ENCODE data around the gene PAM. TPM values are rescaled to one million over a fixed set of nuclear protein-coding genes. Genes with fewer than 3 reads are reported as not detected.

Gene PAM
- total RNA-seq, 1 experiment from 2014 or later, result 190 TPM

- DNase-seq (ENCODE audit: low spot score), result peak; percentile 67
- ChIA-PET CTCF (no interaction called here), POLR2A (ENCODE audit: low non-redundant PET) (no interaction called here)
- TF ChIP-seq, protein P1, sequence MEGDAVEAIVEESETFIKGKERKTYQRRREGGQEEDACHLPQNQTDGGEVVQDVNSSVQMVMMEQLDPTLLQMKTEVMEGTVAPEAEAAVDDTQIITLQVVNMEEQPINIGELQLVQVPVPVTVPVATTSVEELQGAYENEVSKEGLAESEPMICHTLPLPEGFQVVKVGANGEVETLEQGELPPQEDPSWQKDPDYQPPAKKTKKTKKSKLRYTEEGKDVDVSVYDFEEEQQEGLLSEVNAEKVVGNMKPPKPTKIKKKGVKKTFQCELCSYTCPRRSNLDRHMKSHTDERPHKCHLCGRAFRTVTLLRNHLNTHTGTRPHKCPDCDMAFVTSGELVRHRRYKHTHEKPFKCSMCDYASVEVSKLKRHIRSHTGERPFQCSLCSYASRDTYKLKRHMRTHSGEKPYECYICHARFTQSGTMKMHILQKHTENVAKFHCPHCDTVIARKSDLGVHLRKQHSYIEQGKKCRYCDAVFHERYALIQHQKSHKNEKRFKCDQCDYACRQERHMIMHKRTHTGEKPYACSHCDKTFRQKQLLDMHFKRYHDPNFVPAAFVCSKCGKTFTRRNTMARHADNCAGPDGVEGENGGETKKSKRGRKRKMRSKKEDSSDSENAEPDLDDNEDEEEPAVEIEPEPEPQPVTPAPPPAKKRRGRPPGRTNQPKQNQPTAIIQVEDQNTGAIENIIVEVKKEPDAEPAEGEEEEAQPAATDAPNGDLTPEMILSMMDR (conservative IDR thresholded peaks at IDR 0.05; ENCODE audit: low read depth, low read length), result no peak
- no peak for TF ChIP-seq EZH2 (IDR thresholded peaks at IDR 0.05; ENCODE audit: borderline replicate concordance, low read depth, low read length, poor library complexity, severe bottlenecking)
- Histone ChIP-seq H3K4me1 (ENCODE audit: insufficient read depth, low read length, poor library complexity, severe bottlenecking) (peaks cover 52% of the 10 kb centered on the region), H3K36me3 (ENCODE audit: insufficient read depth, low read length, poor library complexity, severe bottlenecking) (no peaks in the 10 kb centered on the region), H3K27ac (ENCODE audit: low read depth, low read length, poor library complexity, severe bottlenecking) (peak overlapping the region; percentile 64), H3K4me3 (ENCODE audit: low read depth, low read length, poor library complexity, severe bottlenecking) (no peak overlapping the region), H3K27me3 (replicated peaks; ENCODE audit: insufficient read depth, low read depth, low read length, poor library complexity) (no peaks in the 10 kb centered on the region), H3K9me3 (ENCODE audit: low read depth, low read length, poor library complexity, severe bottlenecking) (no peaks in the 10 kb centered on the region)
- intact Hi-C loops (cut with micrococcal nuclease; ENCODE audit: unreplicated experiment), result no loop called here
- BruUV-seq (replicated peaks), result no TSS peak
Measured at GRCh38 chr5:102737161-102737560, 17.9 kb upstream of the PAM start.

DNA sequence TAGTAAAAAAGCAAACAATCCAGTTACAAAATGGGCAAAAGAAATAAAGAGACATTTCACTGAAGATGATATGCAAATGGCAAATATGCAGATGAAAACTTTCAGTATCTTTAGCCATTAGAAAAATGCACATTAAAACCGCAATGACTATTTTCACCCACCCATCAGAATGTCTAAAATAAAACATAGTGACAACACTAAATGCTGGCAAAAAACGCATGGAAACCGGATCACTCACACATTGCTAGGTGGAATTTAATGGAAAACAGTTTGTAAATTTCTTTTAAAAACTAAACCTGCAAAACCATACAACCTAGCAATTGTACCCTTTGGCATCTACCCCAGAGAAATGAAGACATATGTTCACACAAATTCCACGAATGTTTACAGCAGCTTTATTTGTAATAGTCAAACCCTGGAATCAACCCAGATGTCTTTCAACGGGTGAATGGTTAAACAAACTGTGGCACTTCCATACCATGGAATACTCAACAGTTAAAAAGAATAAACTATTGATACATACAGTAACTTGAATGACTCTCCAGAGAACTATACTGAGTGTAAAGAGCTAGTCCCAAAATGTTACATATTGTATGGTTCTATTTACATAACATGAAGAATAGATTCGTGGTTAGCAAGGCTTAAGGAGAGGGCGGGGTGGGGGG is 17.2 kb upstream of the PAM start:
- Histone ChIP-seq H3K27ac (ENCODE audit: low read depth, low read length, poor library complexity, severe bottlenecking) (peak overlapping the region; percentile 64), H3K27me3 (replicated peaks; ENCODE audit: insufficient read depth, low read depth, low read length, poor library complexity) (no peaks in the 10 kb centered on the region), H3K4me1 (ENCODE audit: insufficient read depth, low read length, poor library complexity, severe bottlenecking) (peaks cover 58% of the 10 kb centered on the region), H3K9me3 (ENCODE audit: low read depth, low read length, poor library complexity, severe bottlenecking) (no peaks in the 10 kb centered on the region), H3K36me3 (ENCODE audit: insufficient read depth, low read length, poor library complexity, severe bottlenecking) (no peaks in the 10 kb centered on the region), H3K4me3 (ENCODE audit: low read depth, low read length, poor library complexity, severe bottlenecking) (no peak overlapping the region)
- no TSS peak for BruUV-seq (replicated peaks)
- ChIA-PET CTCF (no interaction called here), POLR2A (ENCODE audit: low non-redundant PET) (no interaction called here)
- intact Hi-C loops (cut with micrococcal nuclease; ENCODE audit: unreplicated experiment), result no loop called here
- TF ChIP-seq, protein P1 (conservative IDR thresholded peaks at IDR 0.05; ENCODE audit: low read depth, low read length), result no peak
- TF ChIP-seq EZH2 (IDR thresholded peaks at IDR 0.05; ENCODE audit: borderline replicate concordance, low read depth, low read length, poor library complexity, severe bottlenecking), result no peak
- no peak for DNase-seq (ENCODE audit: low spot score)

DNA sequence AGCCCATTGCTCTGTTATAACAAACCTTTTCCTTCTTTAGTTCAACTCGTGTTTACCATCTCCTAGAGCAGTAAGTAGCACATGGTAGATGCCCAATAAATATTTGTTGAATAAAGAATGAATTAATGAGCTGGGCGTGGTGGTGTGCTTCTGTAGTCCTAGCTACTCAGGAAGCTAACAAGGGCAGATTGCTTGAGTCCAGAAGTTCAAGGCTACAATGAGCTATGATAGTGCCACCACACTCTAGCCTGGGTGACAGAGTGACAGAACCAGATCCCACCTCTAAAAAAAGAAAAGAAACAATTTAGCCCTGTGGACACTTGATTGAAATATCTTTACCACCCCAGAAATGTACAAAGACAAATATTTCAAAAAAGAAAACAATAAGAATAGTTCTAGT is 14.6 kb upstream of the PAM start:
- no TSS peak for BruUV-seq (replicated peaks)
- POLR2A ChIA-PET (ENCODE audit: low non-redundant PET), result no interaction called here
- peaks cover 54% of the 10 kb centered on the region for H3K4me1 ChIP-seq (ENCODE audit: insufficient read depth, low read length, poor library complexity, severe bottlenecking)
- intact Hi-C loops (cut with micrococcal nuclease; ENCODE audit: unreplicated experiment), result no loop called here
- H3K36me3 ChIP-seq (ENCODE audit: insufficient read depth, low read length, poor library complexity, severe bottlenecking), result no peaks in the 10 kb centered on the region
- no peak for TF ChIP-seq EZH2 (IDR thresholded peaks at IDR 0.05; ENCODE audit: borderline replicate concordance, low read depth, low read length, poor library complexity, severe bottlenecking)
- TF ChIP-seq, protein P1 (conservative IDR thresholded peaks at IDR 0.05; ENCODE audit: low read depth, low read length), result no peak
- H3K27ac ChIP-seq (ENCODE audit: low read depth, low read length, poor library complexity, severe bottlenecking), result no peak overlapping the region
- no peaks in the 10 kb centered on the region for H3K9me3 ChIP-seq (ENCODE audit: low read depth, low read length, poor library complexity, severe bottlenecking)
- no peaks in the 10 kb centered on the region for H3K27me3 ChIP-seq (replicated peaks; ENCODE audit: insufficient read depth, low read depth, low read length, poor library complexity)
- CTCF ChIA-PET, result no interaction called here
- DNase-seq (ENCODE audit: low spot score), result no peak
- no peak overlapping the region for H3K4me3 ChIP-seq (ENCODE audit: low read depth, low read length, poor library complexity, severe bottlenecking)

Measured in A673 (cell line).